ENCODE results near the gene SAMSN1.

SAMSN1 gene

GRCh38 chr21:14480411-14481031 lies 65.6 kb downstream of the SAMSN1 start:
- Histone ChIP-seq H3K36me3 (ENCODE audit: control insufficient read depth in 1 of 2, insufficient read depth in 2 of 2, low read length in 2 of 2) (no peaks in the 10 kb centered on the region), H3K4me1 (ENCODE audit: control insufficient read depth in 1 of 2, insufficient read depth in 2 of 2, low read length in 2 of 2) (peaks cover 0 to 8% of the 10 kb centered on the region in 2 donors), H3K27ac (ENCODE audit: low read length) (no peak overlapping the region), H3K9me3 (ENCODE audit: control insufficient read depth in 1 of 2, low read length in 2 of 2) (no peaks in the 10 kb centered on the region), H3K4me3 (ENCODE audit: low read depth in 1 of 2, low read length in 2 of 2) (no peak overlapping the region), H3K27me3 (ENCODE audit: low read depth, low read length) (no peaks in the 10 kb centered on the region)

DNA sequence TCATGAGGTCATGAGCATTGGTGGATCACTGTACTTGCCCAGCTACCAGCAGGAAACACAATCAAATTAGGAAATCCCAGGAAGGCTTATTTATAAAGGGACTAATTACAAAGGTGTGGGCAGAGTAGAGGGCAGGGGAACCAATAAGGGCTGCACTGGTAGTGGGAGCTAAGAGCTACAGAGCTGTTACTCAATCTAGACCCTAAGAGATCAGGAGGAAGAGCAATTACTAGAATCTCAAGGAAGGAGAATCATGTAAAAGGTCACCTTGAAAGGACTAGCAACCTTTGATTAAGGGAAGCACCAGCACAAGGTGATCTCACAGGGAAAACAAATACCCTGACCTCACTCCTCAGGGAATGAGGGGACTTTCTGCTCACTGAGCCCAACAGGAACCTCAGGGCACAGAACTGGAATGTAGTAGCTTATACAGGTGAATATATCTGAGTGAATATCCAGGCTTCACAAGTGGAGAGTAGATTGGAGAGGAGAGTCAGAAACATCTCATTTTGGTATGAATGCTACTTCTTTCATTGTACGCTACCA lies 66.8 kb downstream of the SAMSN1 start:
- Histone ChIP-seq H3K27me3 (ENCODE audit: low read depth, low read length) (no peaks in the 10 kb centered on the region), H3K27ac (ENCODE audit: low read length) (no peak overlapping the region), H3K4me3 (ENCODE audit: low read depth in 1 of 2, low read length in 2 of 2) (no peak overlapping the region), H3K4me1 (ENCODE audit: control insufficient read depth in 1 of 2, insufficient read depth in 2 of 2, low read length in 2 of 2) (peaks cover 0 to 8% of the 10 kb centered on the region in 2 donors), H3K36me3 (ENCODE audit: control insufficient read depth in 1 of 2, insufficient read depth in 2 of 2, low read length in 2 of 2) (no peaks in the 10 kb centered on the region), H3K9me3 (ENCODE audit: control insufficient read depth in 1 of 2, low read length in 2 of 2) (no peaks in the 10 kb centered on the region)

DNA sequence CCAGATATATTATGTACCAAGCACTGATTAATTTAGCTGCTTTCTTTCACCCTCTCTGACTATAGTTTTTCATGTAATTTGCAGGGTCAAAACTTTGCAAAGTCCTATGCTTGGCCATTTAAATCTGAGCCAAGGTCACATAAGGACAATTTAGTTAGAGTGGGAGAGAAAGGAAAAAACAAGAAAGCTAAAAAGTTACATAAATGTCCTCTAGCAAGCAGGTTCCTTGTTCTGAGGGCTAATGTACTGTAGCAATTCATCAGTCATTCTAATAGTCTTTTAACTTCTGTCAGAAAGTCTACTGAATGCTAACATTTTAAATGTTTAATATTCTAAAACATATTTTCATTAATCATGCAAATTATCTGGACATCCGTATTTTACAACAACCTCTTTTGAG lies 68.3 kb downstream of the SAMSN1 start:
- Histone ChIP-seq H3K4me3 (ENCODE audit: low read depth in 1 of 2, low read length in 2 of 2) (no peak overlapping the region), H3K4me1 (ENCODE audit: control insufficient read depth in 1 of 2, insufficient read depth in 2 of 2, low read length in 2 of 2) (peaks cover 0 to 8% of the 10 kb centered on the region in 2 donors), H3K27ac (ENCODE audit: low read length) (no peak overlapping the region), H3K27me3 (ENCODE audit: low read depth, low read length) (no peaks in the 10 kb centered on the region), H3K36me3 (ENCODE audit: control insufficient read depth in 1 of 2, insufficient read depth in 2 of 2, low read length in 2 of 2) (no peaks in the 10 kb centered on the region), H3K9me3 (ENCODE audit: control insufficient read depth in 1 of 2, low read length in 2 of 2) (no peaks in the 10 kb centered on the region)

DNA sequence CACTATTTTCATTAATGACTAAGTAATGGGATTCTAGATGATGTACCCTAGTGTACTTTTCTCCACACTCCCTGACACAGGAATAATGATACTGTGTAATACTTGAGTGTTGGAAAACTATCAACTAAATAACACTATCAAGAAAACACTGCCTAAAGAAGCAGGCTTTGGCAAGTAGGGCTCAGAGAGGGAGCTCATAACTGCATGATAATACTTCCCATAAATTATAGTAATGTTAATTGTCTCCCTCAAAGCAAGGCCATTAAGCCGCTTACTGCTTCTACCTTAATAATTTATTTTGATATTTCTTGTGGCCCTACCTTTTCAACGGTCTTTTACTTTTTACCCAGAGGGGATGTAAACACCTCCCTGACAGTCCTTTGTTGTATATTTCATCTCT lies 69.0 kb downstream of the SAMSN1 start:
- no peak overlapping the region for H3K4me3 ChIP-seq (ENCODE audit: low read depth in 1 of 2, low read length in 2 of 2)
- no peaks in the 10 kb centered on the region for H3K9me3 ChIP-seq (ENCODE audit: control insufficient read depth in 1 of 2, low read length in 2 of 2)
- peaks cover 0 to 8% of the 10 kb centered on the region in 2 donors for H3K4me1 ChIP-seq (ENCODE audit: control insufficient read depth in 1 of 2, insufficient read depth in 2 of 2, low read length in 2 of 2)
- H3K27ac ChIP-seq (ENCODE audit: low read length): no peak overlapping the region
- no peaks in the 10 kb centered on the region for H3K36me3 ChIP-seq (ENCODE audit: control insufficient read depth in 1 of 2, insufficient read depth in 2 of 2, low read length in 2 of 2)
- H3K27me3 ChIP-seq (ENCODE audit: low read depth, low read length): no peaks in the 10 kb centered on the region

DNA sequence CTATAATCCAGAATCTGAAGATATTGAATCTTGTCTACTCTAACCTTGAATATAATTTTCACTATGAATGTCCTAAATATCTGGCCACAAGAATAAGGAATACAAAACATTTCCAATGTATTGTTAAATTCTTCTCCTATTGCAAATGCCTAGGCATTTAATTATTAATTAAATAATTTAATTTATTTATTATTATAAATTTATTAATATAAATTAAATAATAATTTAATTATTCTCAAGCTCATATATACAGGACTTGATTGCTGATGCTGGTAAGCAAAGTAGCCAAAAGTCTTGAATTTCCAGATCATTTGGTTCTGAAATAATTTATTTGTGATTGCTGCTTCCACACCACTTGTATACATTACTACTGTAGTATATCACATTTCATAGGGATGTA lies 71.1 kb downstream of the SAMSN1 start:
- no peak overlapping the region for H3K4me3 ChIP-seq (ENCODE audit: low read depth in 1 of 2, low read length in 2 of 2)
- peaks cover 0 to 8% of the 10 kb centered on the region in 2 donors for H3K4me1 ChIP-seq (ENCODE audit: control insufficient read depth in 1 of 2, insufficient read depth in 2 of 2, low read length in 2 of 2)
- no peaks in the 10 kb centered on the region for H3K27me3 ChIP-seq (ENCODE audit: low read depth, low read length)
- H3K9me3 ChIP-seq (ENCODE audit: control insufficient read depth in 1 of 2, low read length in 2 of 2): no peaks in the 10 kb centered on the region
- no peak overlapping the region for H3K27ac ChIP-seq (ENCODE audit: low read length)
- no peaks in the 10 kb centered on the region for H3K36me3 ChIP-seq (ENCODE audit: control insufficient read depth in 1 of 2, insufficient read depth in 2 of 2, low read length in 2 of 2)

- Histone ChIP-seq H3K36me3 (ENCODE audit: control insufficient read depth in 1 of 2, insufficient read depth in 2 of 2, low read length in 2 of 2) (no peaks in the 10 kb centered on the region), H3K4me1 (ENCODE audit: control insufficient read depth in 1 of 2, insufficient read depth in 2 of 2, low read length in 2 of 2) (no peaks in the 10 kb centered on the region), H3K9me3 (ENCODE audit: control insufficient read depth in 1 of 2, low read length in 2 of 2) (no peaks in the 10 kb centered on the region), H3K27ac (ENCODE audit: low read length) (no peak overlapping the region), H3K4me3 (ENCODE audit: low read depth in 1 of 2, low read length in 2 of 2) (no peak overlapping the region), H3K27me3 (ENCODE audit: low read depth, low read length) (no peaks in the 10 kb centered on the region)
These were observed 76.5 kb downstream of the SAMSN1 start for GRCh38 chr21:14469641-14470040.

- H3K4me1 ChIP-seq (ENCODE audit: control insufficient read depth in 1 of 2, insufficient read depth in 2 of 2, low read length in 2 of 2): no peaks in the 10 kb centered on the region
- no peak overlapping the region for H3K4me3 ChIP-seq (ENCODE audit: low read depth in 1 of 2, low read length in 2 of 2)
- no peaks in the 10 kb centered on the region for H3K9me3 ChIP-seq (ENCODE audit: control insufficient read depth in 1 of 2, low read length in 2 of 2)
- no peaks in the 10 kb centered on the region for H3K27me3 ChIP-seq (ENCODE audit: low read depth, low read length)
- H3K36me3 ChIP-seq (ENCODE audit: control insufficient read depth in 1 of 2, insufficient read depth in 2 of 2, low read length in 2 of 2): no peaks in the 10 kb centered on the region
- H3K27ac ChIP-seq (ENCODE audit: low read length): no peak overlapping the region
These were observed 79.4 kb downstream of the SAMSN1 start for GRCh38 chr21:14466715-14467114.

- no peak overlapping the region for H3K27ac ChIP-seq (ENCODE audit: low read length)
- H3K36me3 ChIP-seq (ENCODE audit: control insufficient read depth in 1 of 2, insufficient read depth in 2 of 2, low read length in 2 of 2): no peaks in the 10 kb centered on the region
- H3K9me3 ChIP-seq (ENCODE audit: control insufficient read depth in 1 of 2, low read length in 2 of 2): no peaks in the 10 kb centered on the region
- no peaks in the 10 kb centered on the region for H3K27me3 ChIP-seq (ENCODE audit: low read depth, low read length)
- H3K4me1 ChIP-seq (ENCODE audit: control insufficient read depth in 1 of 2, insufficient read depth in 2 of 2, low read length in 2 of 2): no peaks in the 10 kb centered on the region
- no peak overlapping the region for H3K4me3 ChIP-seq (ENCODE audit: low read depth in 1 of 2, low read length in 2 of 2)
These were observed 88.4 kb downstream of the SAMSN1 start for GRCh38 chr21:14457762-14458161.

- no peak overlapping the region for H3K27ac ChIP-seq (ENCODE audit: low read length)
- H3K27me3 ChIP-seq (ENCODE audit: low read depth, low read length): no peaks in the 10 kb centered on the region
- no peaks in the 10 kb centered on the region for H3K4me1 ChIP-seq (ENCODE audit: control insufficient read depth in 1 of 2, insufficient read depth in 2 of 2, low read length in 2 of 2)
- no peak overlapping the region for H3K4me3 ChIP-seq (ENCODE audit: low read depth in 1 of 2, low read length in 2 of 2)
- no peaks in the 10 kb centered on the region for H3K9me3 ChIP-seq (ENCODE audit: control insufficient read depth in 1 of 2, low read length in 2 of 2)
- H3K36me3 ChIP-seq (ENCODE audit: control insufficient read depth in 1 of 2, insufficient read depth in 2 of 2, low read length in 2 of 2): no peaks in the 10 kb centered on the region
These were observed 89.2 kb downstream of the SAMSN1 start for GRCh38 chr21:14456911-14457310.

DNA sequence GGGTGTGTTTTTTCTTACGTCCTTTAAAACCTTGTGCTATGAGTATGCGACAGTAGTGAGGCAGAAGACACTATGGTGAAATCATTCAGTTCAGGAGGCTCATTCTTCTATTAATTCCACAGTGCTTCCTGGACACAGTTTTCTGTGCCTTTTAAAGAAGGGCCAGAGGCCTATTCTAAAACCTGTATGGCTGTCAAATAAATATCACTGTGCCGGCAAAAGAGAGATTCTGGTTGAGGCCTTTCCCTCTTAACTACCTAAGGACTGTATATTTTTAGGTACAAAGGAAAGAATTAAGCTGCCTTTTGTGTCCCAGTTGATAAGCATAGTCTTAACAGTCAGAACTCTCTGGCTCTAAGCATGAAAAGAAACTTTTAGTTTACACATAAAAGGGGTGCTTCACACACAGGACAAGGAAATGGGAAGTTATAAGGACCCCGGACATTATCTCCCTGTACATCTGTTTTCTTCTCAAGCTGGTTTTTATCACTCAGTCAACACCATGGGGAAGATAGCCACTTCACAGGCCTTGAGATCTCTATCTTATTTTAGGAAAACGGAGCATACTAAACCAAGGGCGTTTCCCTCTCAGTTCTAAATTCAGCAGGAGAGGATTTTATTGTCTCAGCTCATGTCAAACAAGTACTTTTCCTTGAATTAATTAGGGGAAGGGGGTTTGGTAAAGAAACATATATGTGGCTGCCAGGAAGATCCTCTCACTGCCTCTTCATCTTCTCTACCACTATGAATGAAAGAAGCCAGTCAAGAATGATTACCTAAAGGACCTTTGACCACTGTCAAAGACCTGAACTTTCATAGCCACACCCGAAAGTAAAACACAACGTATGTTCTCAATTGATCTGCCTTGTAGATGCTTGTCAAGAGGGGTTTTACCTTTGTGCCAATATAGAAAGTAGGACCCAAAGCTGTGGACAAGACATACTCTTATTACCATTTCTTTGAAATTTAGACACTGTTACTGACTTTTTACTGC lies 91.8 kb downstream of the SAMSN1 start:
- Histone ChIP-seq H3K36me3 (ENCODE audit: control insufficient read depth in 1 of 2, insufficient read depth in 2 of 2, low read length in 2 of 2) (no peaks in the 10 kb centered on the region), H3K27me3 (ENCODE audit: low read depth, low read length) (no peaks in the 10 kb centered on the region), H3K27ac (ENCODE audit: low read length) (no peak overlapping the region), H3K4me3 (ENCODE audit: low read depth in 1 of 2, low read length in 2 of 2) (no peak overlapping the region), H3K4me1 (ENCODE audit: control insufficient read depth in 1 of 2, insufficient read depth in 2 of 2, low read length in 2 of 2) (no peaks in the 10 kb centered on the region), H3K9me3 (ENCODE audit: control insufficient read depth in 1 of 2, low read length in 2 of 2) (no peaks in the 10 kb centered on the region)

DNA sequence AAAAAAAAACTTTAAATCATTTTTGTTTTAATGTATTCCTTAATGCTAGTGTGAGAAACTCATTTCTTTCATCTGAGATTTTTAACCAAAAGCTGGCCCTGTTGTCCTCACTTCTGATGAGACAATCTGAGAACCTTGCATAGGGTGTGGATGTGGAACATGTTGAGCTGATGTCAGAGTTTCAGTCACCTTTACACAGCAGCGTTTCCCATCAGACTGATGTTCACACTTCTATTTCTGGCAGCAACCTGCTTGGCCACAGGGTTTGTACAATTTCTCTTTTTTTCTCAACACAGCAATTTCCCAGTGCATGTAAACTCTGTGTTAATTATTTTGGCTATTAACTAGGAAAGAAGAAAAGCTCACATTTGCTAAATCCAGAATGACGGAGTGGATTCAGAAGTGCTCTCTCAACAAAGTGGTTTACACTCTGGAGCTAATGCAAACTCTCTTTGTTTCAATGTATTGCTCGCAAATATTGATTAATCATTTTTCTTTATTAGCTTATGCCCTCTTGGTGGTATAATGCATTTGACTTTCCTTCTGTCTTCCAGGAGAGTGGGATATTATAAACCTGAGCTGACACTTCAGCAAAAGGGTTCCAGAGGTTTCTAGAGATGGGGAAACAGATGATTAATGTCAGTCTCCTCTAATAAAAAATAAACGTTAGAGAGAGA lies 92.6 kb downstream of the SAMSN1 start:
- no peaks in the 10 kb centered on the region for H3K36me3 ChIP-seq (ENCODE audit: control insufficient read depth in 1 of 2, insufficient read depth in 2 of 2, low read length in 2 of 2)
- no peaks in the 10 kb centered on the region for H3K27me3 ChIP-seq (ENCODE audit: low read depth, low read length)
- H3K4me1 ChIP-seq (ENCODE audit: control insufficient read depth in 1 of 2, insufficient read depth in 2 of 2, low read length in 2 of 2): no peaks in the 10 kb centered on the region
- no peak overlapping the region for H3K4me3 ChIP-seq (ENCODE audit: low read depth in 1 of 2, low read length in 2 of 2)
- no peaks in the 10 kb centered on the region for H3K9me3 ChIP-seq (ENCODE audit: control insufficient read depth in 1 of 2, low read length in 2 of 2)
- no peak overlapping the region for H3K27ac ChIP-seq (ENCODE audit: low read length)
